DMS153 treated with DMSO at 0.1 percent for 48 hours (cell line): ENCODE measurements around the gene INHA.
A peak's percentile ranks its signal among the peaks of the same experiment; 100 is the strongest.

Source experiments
- DNase-seq: peaks from one replicate; lab custom pipeline; 2025; ENCODE audit not compliant: unreplicated experiment; lab: John Stamatoyannopoulos, UW

The INHA gene

GRCh38 chr2:219557791-219558785 is 14.0 kb upstream of the INHA start:
- DNase-seq = no peak

- no peak for DNase-seq
Measured at GRCh38 chr2:219559156-219559915, 12.8 kb upstream of the INHA start.

- DNase-seq = no peak
Measured at GRCh38 chr2:219560037-219560892, 11.8 kb upstream of the INHA start.

- DNase-seq = no peak
Measured at GRCh38 chr2:219560893-219561178, 11.3 kb upstream of the INHA start.

- no peak for DNase-seq
Measured at GRCh38 chr2:219561179-219562048, 10.7 kb upstream of the INHA start.

GRCh38 chr2:219562049-219563020 is 9.8 kb upstream of the INHA start:
- DNase-seq = no peak

- DNase-seq = no peak
Measured at GRCh38 chr2:219563271-219563928, 8.7 kb upstream of the INHA start.

GRCh38 chr2:219565130-219566080 is 6.7 kb upstream of the INHA start:
- DNase-seq = no peak

GRCh38 chr2:219566640-219567039 is 5.5 kb upstream of the INHA start:
- DNase-seq = no peak

GRCh38 chr2:219567131-219567530 is 5.0 kb upstream of the INHA start:
- no peak for DNase-seq

GRCh38 chr2:219567791-219568361 is 4.2 kb upstream of the INHA start:
- DNase-seq = no peak

GRCh38 chr2:219569041-219569440 is 3.1 kb upstream of the INHA start:
- DNase-seq = no peak

GRCh38 chr2:219569635-219570034 is 2.5 kb upstream of the INHA start:
- DNase-seq = no peak

- DNase-seq = peak; percentile 7
Measured at GRCh38 chr2:219570194-219570923, 1.8 kb upstream of the INHA start.

GRCh38 chr2:219570924-219571310 is 1.2 kb upstream of the INHA start:
- DNase-seq = no peak
